B cell (primary cell): ENCODE data around the gene KCNA4. TPM values are rescaled to one million over a fixed set of nuclear protein-coding genes. Genes with fewer than 3 reads are reported as not detected.

Experiments used
- ATAC-seq: fragments of 200-7000 bp; cut with Tn5 transposase; one replicate; pipeline ENCODE4 v1.10.0; 2021; ENCODE audit warnings: low read depth, mild to moderate bottlenecking, moderate number of reproducible peaks, moderate library complexity
- CTCF ChIA-PET: fragments of 350-600 bp; sonication (Branson Sonifier 250); formaldehyde crosslinking; loops from one replicate; lab custom pipeline; 2021; ENCODE audit warnings: antibody characterized with exemption, inconsistent platforms; lab: Charles Lee
- POLR2A ChIA-PET: fragments of 350-600 bp; sonication (Branson Sonifier 250); formaldehyde crosslinking; loops from one replicate; lab custom pipeline; 2021; ENCODE audit warnings: antibody characterized with exemption; lab: Charles Lee
- DNase-seq: peaks from one replicate; pipeline ENCODE4 v3.0.0; 2013
- H2AFZ ChIP-seq: 2 replicates; pipeline ENCODE4 v1.6.1; 2012; ENCODE audit warnings: mild to moderate bottlenecking, low read depth, low read length; ENCODE audit not compliant: insufficient read depth, poor library complexity, severe bottlenecking
- H3K27ac ChIP-seq, 2 donors: 1 replicate in 1 of 2; 2 replicates in 1 of 2; pipeline ENCODE4 v1.5.1; 2012 to 2013; ENCODE audit warnings: low read length in 2 of 2, mild to moderate bottlenecking in 2 of 2, moderate library complexity in 1 of 2
- H3K27me3 ChIP-seq, 4 experiments: fragments of 200-600 bp in 1 of 4; sonication (generic) in 1 of 4; replicated peaks in 1 of 4; 1 replicate in 2 of 4; 2 replicates in 2 of 4; pipeline versions ENCODE4 v1.6.1 to v1.7.0; 2013 to 2016; ENCODE audit warnings: low read length in 3 of 4, mild to moderate bottlenecking in 2 of 4, mixed read lengths in 1 of 4, moderate library complexity in 1 of 4; ENCODE audit not compliant: insufficient read depth in 4 of 4, control insufficient read depth in 3 of 4; ENCODE audit errors: control extremely low read depth in 1 of 4
- H3K36me3 ChIP-seq, 2 experiments: replicated peaks in 1 of 2; 1 replicate in 1 of 2; 2 replicates in 1 of 2; pipeline versions ENCODE4 v1.6.1 to v1.7.1; 2013; ENCODE audit warnings: low read length in 1 of 2; ENCODE audit not compliant: insufficient read depth in 2 of 2, control insufficient read depth in 1 of 2; ENCODE audit errors: control extremely low read depth in 1 of 2, extremely low read depth in 1 of 2
- H3K4me1 ChIP-seq, 2 donors: fragments of 200-600 bp in 1 of 2; sonication (generic) in 1 of 2; 1 replicate in 1 of 2; 2 replicates in 1 of 2; pipeline versions ENCODE4 v1.5.1 to v1.6.1; 2013 to 2017; ENCODE audit warnings: low read length in 2 of 2; ENCODE audit not compliant: control insufficient read depth in 2 of 2, insufficient read depth in 2 of 2
- H3K4me2 ChIP-seq: replicated peaks from 2 replicates; pipeline ENCODE3; 2012; ENCODE audit warnings: mild to moderate bottlenecking, low read depth, low read length; ENCODE audit not compliant: poor library complexity, severe bottlenecking
- H3K4me3 ChIP-seq, 5 experiments: fragments of 200-600 bp in 1 of 5; sonication (generic) in 1 of 5; 1 replicate in 3 of 5; 2 replicates in 2 of 5; pipeline versions ENCODE4 v1.5.1 to v1.7.0; 2011 to 2016; ENCODE audit warnings: low read length in 4 of 5, mild to moderate bottlenecking in 4 of 5, low read depth in 2 of 5, control low read depth in 1 of 5, moderate library complexity in 1 of 5; ENCODE audit not compliant: insufficient read depth in 1 of 5; ENCODE audit errors: control extremely low read depth in 1 of 5, extremely low read depth in 1 of 5
- H3K79me2 ChIP-seq: fragments of 200-600 bp; sonication (generic); one replicate; pipeline ENCODE4 v1.6.0; 2016; ENCODE audit warnings: low read length; ENCODE audit not compliant: control insufficient read depth, insufficient read depth
- H3K9ac ChIP-seq: fragments of 200-600 bp; sonication (generic); 2 replicates; pipeline ENCODE4 v1.6.1; 2017; ENCODE audit warnings: mild to moderate bottlenecking, low read length, moderate library complexity
- H3K9me3 ChIP-seq, 3 donors: one replicate each; pipeline versions ENCODE4 v1.6.1 to v1.7.1; 2013; ENCODE audit warnings: low read length in 2 of 3; ENCODE audit not compliant: control insufficient read depth in 2 of 3, insufficient read depth in 1 of 3; ENCODE audit errors: control extremely low read depth in 1 of 3
- H4K20me1 ChIP-seq: 2 replicates; pipeline ENCODE4 v1.6.0; 2012; ENCODE audit warnings: mild to moderate bottlenecking, low read length; ENCODE audit not compliant: insufficient read depth, control insufficient read depth, poor library complexity, severe bottlenecking
- H3K27ac Mint-ChIP-seq: one replicate; pipeline ENCODE4 v1.8.0; 2021; ENCODE audit warnings: mixed read lengths
- H3K27me3 Mint-ChIP-seq: one replicate; pipeline ENCODE4 v1.8.0; 2021; ENCODE audit warnings: mixed read lengths
- H3K4me1 Mint-ChIP-seq: one replicate; pipeline ENCODE4 v1.8.0; 2021; ENCODE audit warnings: mixed read lengths
- H3K4me3 Mint-ChIP-seq: one replicate; pipeline ENCODE4 v1.8.0; 2021; ENCODE audit warnings: mixed read lengths
- H3K9me3 Mint-ChIP-seq: one replicate; pipeline ENCODE4 v1.8.0; 2022; ENCODE audit warnings: mixed read lengths; ENCODE audit not compliant: insufficient read depth
- CTCF ChIP-seq: fragments of 200-600 bp; IDR thresholded peaks from one replicate; pipeline ENCODE4 v1.8.0; 2022; ENCODE audit warnings: antibody characterized with exemption, mild to moderate bottlenecking
- EZH2 ChIP-seq: IDR thresholded peaks from 2 replicates; pipeline ENCODE4 v1.6.1; 2012; ENCODE audit warnings: borderline replicate concordance, low read depth, mild to moderate bottlenecking, moderate library complexity, low read length; ENCODE audit not compliant: insufficient read depth, poor library complexity, severe bottlenecking
- WGBS: methylation state at CpG from one replicate; pipeline ENCODE4 v1.1.5; 2013; ENCODE audit warnings: missing lambda C conversion rate; ENCODE audit not compliant: insufficient coverage; 5-methylcytosine and 5-hydroxymethylcytosine counted together
- intact Hi-C: fragments of 100-400 bp; cut with micrococcal nuclease; formaldehyde crosslinking; loops from one replicate; pipeline ENCODE4 v1.10.0; 2022
- polyA plus RNA-seq: library from polyadenylated mRNA; depleted of rRNA; stranded (reverse); fragments of >200 nt; gene quantifications from 2 replicates; pipeline ENCODE4 v1.2.3, GENCODE V29; 2012
- total RNA-seq, 2 donors: library from RNA; stranded (reverse); fragments of 120-200 nt in 1 of 2; gene quantifications; 1 replicate in 1 of 2; 2 replicates in 1 of 2; pipeline versions ENCODE4 v1.2.3 to v1.2.4, GENCODE V29; 2013 to 2022

The KCNA4 gene
- total and polyA plus RNA-seq, 2 donors (not counting 1 experiment from before 2014, with no cell fraction given) = not detected

GRCh38 chr11:30059172-30059815 is 42.5 kb upstream of the KCNA4 start:
- no CpG with 5 or more reads among the region's 2 CpGs for WGBS
- POLR2A ChIA-PET = no interaction called here
- Mint-ChIP-seq H3K9me3 (peaks cover 2% of the 10 kb centered on the region), H3K4me1 (no peaks in the 10 kb centered on the region), H3K27ac (no peak overlapping the region), H3K27me3 (no peaks in the 10 kb centered on the region), H3K4me3 (no peak overlapping the region)
- ATAC-seq = no peak
- Histone ChIP-seq H4K20me1 (no peaks in the 10 kb centered on the region), H3K27me3 (no peaks in the 10 kb centered on the region), H3K27ac (no peak overlapping the region), H3K9me3 (no peaks in the 10 kb centered on the region), H3K36me3 (no peaks in the 10 kb centered on the region), H3K9ac (no peak overlapping the region), H3K4me1 (no peaks in the 10 kb centered on the region), H3K4me2 (no peak overlapping the region), H2AFZ (no peak overlapping the region), H3K4me3 (no peak overlapping the region), H3K79me2 (no peaks in the 10 kb centered on the region)
- intact Hi-C loops = no loop called here
- DNase-seq = no peak
- no peak for TF ChIP-seq EZH2
- TF ChIP-seq CTCF = no peak
- CTCF ChIA-PET = no interaction called here

GRCh38 chr11:30049214-30049613 is 32.4 kb upstream of the KCNA4 start:
- POLR2A ChIA-PET = no interaction called here
- Histone ChIP-seq H2AFZ (no peak overlapping the region), H3K4me3 (no peak overlapping the region), H3K27me3 (no peaks in the 10 kb centered on the region), H3K4me2 (no peak overlapping the region), H3K9ac (no peak overlapping the region), H3K9me3 (no peaks in the 10 kb centered on the region), H4K20me1 (no peaks in the 10 kb centered on the region), H3K27ac (no peak overlapping the region), H3K36me3 (no peaks in the 10 kb centered on the region), H3K79me2 (no peaks in the 10 kb centered on the region), H3K4me1 (no peaks in the 10 kb centered on the region)
- TF ChIP-seq CTCF (no peak), EZH2 (no peak)
- Mint-ChIP-seq H3K27me3 (no peaks in the 10 kb centered on the region), H3K27ac (no peak overlapping the region), H3K4me3 (no peak overlapping the region), H3K9me3 (peaks cover 2% of the 10 kb centered on the region), H3K4me1 (no peaks in the 10 kb centered on the region)
- ATAC-seq = no peak
- intact Hi-C loops = no loop called here
- DNase-seq = no peak
- WGBS = no CpG with 5 or more reads among the region's 2 CpGs
- CTCF ChIA-PET = no interaction called here
